GM08714 (cell line): ENCODE results near the gene ARPC5.
A peak's percentile ranks its signal among the peaks of the same experiment; 100 is the strongest.
"Not testable (repeated sequence)": the region's sequence is repeated elsewhere in the genome, so short reads cannot be mapped to it uniquely, and the experiment has no call there.

Experiments
- H3K4me3 ChIP-seq: fragments of 200-500 bp; sonication (Bioruptor generic); 2 replicates; pipeline ENCODE4 v1.5.1; 2014; ENCODE audit warnings: mild to moderate bottlenecking, low read length, inconsistent platforms
- ZNF274 ChIP-seq: IDR thresholded peaks from 2 replicates; pipeline ENCODE4 v1.6.1; 2012; ENCODE audit warnings: mild to moderate bottlenecking, low read depth, low read length

Gene ARPC5

GRCh38 chr1:183635606-183636333, at the start of gene ARPC5:
Gene ARPC5 (minus strand): TSS chr1:183635783. CDS start chr1:183635659, 124 bp downstream.
- H3K4me3 ChIP-seq: peak within 1 kb of the TSS; percentile 99
- no peak for TF ChIP-seq ZNF274

- no peak for TF ChIP-seq ZNF274
- no peak overlapping the region for H3K4me3 ChIP-seq
Measured at GRCh38 chr1:183685112-183685713, 49.6 kb upstream of the ARPC5 start.

GRCh38 chr1:183679363-183679762, 43.8 kb upstream of the ARPC5 start:
- H3K4me3 ChIP-seq: not testable (repeated sequence)

- TF ChIP-seq ZNF274: no peak
- no peak overlapping the region for H3K4me3 ChIP-seq
Measured at GRCh38 chr1:183678819-183679218, 43.2 kb upstream of the ARPC5 start.

GRCh38 chr1:183676586-183677189, 41.1 kb upstream of the ARPC5 start:
- TF ChIP-seq ZNF274: no peak
- no peak overlapping the region for H3K4me3 ChIP-seq

- H3K4me3 ChIP-seq: no peak overlapping the region
- no peak for TF ChIP-seq ZNF274
Measured at GRCh38 chr1:183675883-183676585, 40.5 kb upstream of the ARPC5 start.

- H3K4me3 ChIP-seq: no peak overlapping the region
- no peak for TF ChIP-seq ZNF274
Measured at GRCh38 chr1:183675381-183675780, 39.8 kb upstream of the ARPC5 start.

GRCh38 chr1:183674886-183675285, 39.3 kb upstream of the ARPC5 start:
- TF ChIP-seq ZNF274: no peak
- no peak overlapping the region for H3K4me3 ChIP-seq

GRCh38 chr1:183674339-183674738, 38.8 kb upstream of the ARPC5 start:
- no peak for TF ChIP-seq ZNF274

GRCh38 chr1:183673605-183674323, 38.2 kb upstream of the ARPC5 start:
- TF ChIP-seq ZNF274: no peak
- H3K4me3 ChIP-seq: no peak overlapping the region

More at GRCh38 chr1:183674339-183674738, 38.8 kb upstream of the ARPC5 start:
- H3K4me3 ChIP-seq: no peak overlapping the region

GRCh38 chr1:183670169-183670568, 34.6 kb upstream of the ARPC5 start:
- no peak for TF ChIP-seq ZNF274
- H3K4me3 ChIP-seq: no peak overlapping the region

- no peak for TF ChIP-seq ZNF274
- no peak overlapping the region for H3K4me3 ChIP-seq
Measured at GRCh38 chr1:183656355-183656754, 20.8 kb upstream of the ARPC5 start.

GRCh38 chr1:183655562-183656075, 20.0 kb upstream of the ARPC5 start:
- no peak for TF ChIP-seq ZNF274
- H3K4me3 ChIP-seq: no peak overlapping the region

GRCh38 chr1:183654706-183655105, 19.1 kb upstream of the ARPC5 start:
- no peak for TF ChIP-seq ZNF274
- H3K4me3 ChIP-seq: no peak overlapping the region
